GM12878 (cell line): ENCODE results near the gene LIMK1. TPM values are rescaled to one million over a fixed set of nuclear protein-coding genes. Genes with fewer than 3 reads are reported as not detected.

ENCODE experiments used
- ATAC-seq: fragments of 200-7000 bp; cut with Tn5 transposase; 3 replicates; pipeline ENCODE4 v1.9.1; 2020; ENCODE audit warnings: mild to moderate bottlenecking, moderate library complexity
- BruUV-seq: library from RNA; stranded (reverse); fragments of 400-500 nt; replicated peaks from 2 replicates; lab custom pipeline; 2021; lab: Mats Ljungman, UMichigan
- CTCF ChIA-PET: fragments of 300-600 bp; sonication (Branson Sonifier 250); formaldehyde crosslinking; extraction: SDS; loops from one replicate; lab custom pipeline; 2021; ENCODE audit warnings: inconsistent platforms; lab: Yijun Ruan, JAX
- POLR2A ChIA-PET: fragments of 350-600 bp; formaldehyde crosslinking; extraction: SDS; loops from one replicate; lab custom pipeline; 2021; ENCODE audit warnings: inconsistent platforms; lab: Charles Lee
- RAD21 ChIA-PET: fragments of 300-600 bp; sonication (Branson Sonifier 250); formaldehyde crosslinking; loops from one replicate; lab custom pipeline; 2023; ENCODE audit warnings: antibody characterized with exemption; ENCODE audit not compliant: unreplicated experiment; lab: Charles Lee
- SMC1A ChIA-PET: fragments of 300-600 bp; sonication (Branson Sonifier 250); formaldehyde crosslinking; loops from one replicate; lab custom pipeline; 2023; ENCODE audit not compliant: unreplicated experiment, uncharacterized antibody; lab: Charles Lee
- DNase-seq: peaks from one replicate; pipeline ENCODE4 v3.0.0-alpha.2; 2011; ENCODE audit warnings: low read depth, low spot score
- FAIRE-seq: peaks from 3 replicates; lab custom pipeline; 2011; peaks lifted over from hg19 to GRCh38; lab: Jason Lieb, UNC
- H2AFZ ChIP-seq: 2 replicates; pipeline ENCODE4 v1.6.0; 2011; ENCODE audit warnings: low read depth, low read length, control low read depth; ENCODE audit not compliant: control insufficient read depth
- H3K27ac ChIP-seq: 2 replicates; pipeline ENCODE4 v1.5.1; 2011; ENCODE audit warnings: control low read depth; ENCODE audit not compliant: control insufficient read depth, insufficient read depth
- H3K27me3 ChIP-seq, 2 experiments: replicated peaks in 1 of 2; 2 replicates each; pipeline versions ENCODE4 v1.6.0 to v1.6.1; 2011; ENCODE audit warnings: low read length in 1 of 2; ENCODE audit not compliant: control insufficient read depth in 2 of 2, insufficient read depth in 2 of 2
- H3K36me3 ChIP-seq, 2 experiments: 2 replicates each; pipeline ENCODE4 v1.5.1; 2011; ENCODE audit warnings: low read length in 1 of 2; ENCODE audit not compliant: control insufficient read depth in 2 of 2, insufficient read depth in 2 of 2
- H3K4me1 ChIP-seq: 2 replicates; pipeline ENCODE4 v1.6.1; 2011; ENCODE audit warnings: mild to moderate bottlenecking, low read length, moderate library complexity, mixed read lengths; ENCODE audit not compliant: control insufficient read depth, insufficient read depth
- H3K4me2 ChIP-seq: 2 replicates; pipeline ENCODE4 v1.6.0; 2011; ENCODE audit warnings: control low read depth; ENCODE audit not compliant: control insufficient read depth, insufficient read depth
- H3K4me3 ChIP-seq: fragments of 200-600 bp; sonication (generic); 2 replicates; pipeline ENCODE4 v1.5.1; 2016
- H3K79me2 ChIP-seq: 2 replicates; pipeline ENCODE4 v1.6.0; 2011; ENCODE audit warnings: low read length; ENCODE audit not compliant: control insufficient read depth, insufficient read depth
- H3K9ac ChIP-seq: 2 replicates; pipeline ENCODE4 v1.8.0; 2011; ENCODE audit warnings: low read length, control low read depth, mixed read lengths; ENCODE audit not compliant: control insufficient read depth, insufficient read depth
- H3K9me3 ChIP-seq: replicated peaks from 3 replicates; pipeline ENCODE4 v1.5.1; 2011; ENCODE audit warnings: mild to moderate bottlenecking, low read length; ENCODE audit not compliant: control insufficient read depth, insufficient read depth
- H4K20me1 ChIP-seq: 2 replicates; pipeline ENCODE4 v1.6.0; 2011; ENCODE audit not compliant: control insufficient read depth, insufficient read depth
- MXI1 ChIP-seq: fragments of 150-350 bp; IDR thresholded peaks from 2 replicates; pipeline ENCODE4 v1.6.1; 2011; ENCODE audit warnings: low read depth, mild to moderate bottlenecking, inconsistent platforms, low read length, improper control_type of control experiment
- WGBS: methylation state at CpG from one replicate; pipeline ENCODE4 v1.1.6; 2016; ENCODE audit warnings: low lambda C conversion rate; ENCODE audit not compliant: insufficient replicate concordance, insufficient coverage; ENCODE audit errors: missing lambda C conversion rate; 5-methylcytosine and 5-hydroxymethylcytosine counted together
- in situ Hi-C: fragments of 300-500 bp; cut with MboI; formaldehyde crosslinking; loops from 9 replicates; pipeline ENCODE4 v1.14.3; 2018; ENCODE audit warnings: mixed read lengths
- intact Hi-C: fragments of 100-400 bp; cut with micrococcal nuclease; formaldehyde crosslinking; loops from one replicate; pipeline ENCODE4 v1.14.2; 2022; ENCODE audit not compliant: unreplicated experiment
- polyA plus RNA-seq, 11 experiments: library from polyadenylated mRNA; depleted of rRNA in 4 of 11; unstranded in 6 of 11; stranded (reverse) in 5 of 11; fragments of >200 nt; fragmentation: Nextera tagmentation in 4 of 11; fragmentation: Illumina TruSeq in 1 of 11; extraction: Ambion mirVana in 4 of 11; extraction: Trizol in 1 of 11; gene quantifications; 1 replicate in 1 of 11; 2 replicates in 10 of 11; pipeline versions ENCODE4 v1.2.1 to v1.2.3, GENCODE V29; 2011 to 2016; ENCODE audit warnings: inconsistent platforms in 2 of 11, missing spikeins in 2 of 11, low read depth in 1 of 11
- total RNA-seq, 4 experiments: library from RNA; depleted of rRNA in 3 of 4; stranded (reverse); fragments of >200 nt in 3 of 4; fragmentation: Illumina TruSeq in 1 of 4; extraction: Trizol in 1 of 4; gene quantifications; 2 replicates each; pipeline versions ENCODE4 v1.2.1 to v1.2.3, GENCODE V29; 2013 to 2021
- TF ChIP-seq, protein P1 (sequence below): IDR thresholded peaks from 2 replicates; pipeline ENCODE4 v1.6.1; 2011; ENCODE audit warnings: low read depth, low read length, improper control_type of control experiment, borderline replicate concordance

LIMK1 gene
- total and polyA plus RNA-seq, 10 of the 15 experiments (the other 5 are each of a cell fraction or from before 2014, with no cell fraction given), result 0.71 to 59.4 (median 28.8) TPM

DNA sequence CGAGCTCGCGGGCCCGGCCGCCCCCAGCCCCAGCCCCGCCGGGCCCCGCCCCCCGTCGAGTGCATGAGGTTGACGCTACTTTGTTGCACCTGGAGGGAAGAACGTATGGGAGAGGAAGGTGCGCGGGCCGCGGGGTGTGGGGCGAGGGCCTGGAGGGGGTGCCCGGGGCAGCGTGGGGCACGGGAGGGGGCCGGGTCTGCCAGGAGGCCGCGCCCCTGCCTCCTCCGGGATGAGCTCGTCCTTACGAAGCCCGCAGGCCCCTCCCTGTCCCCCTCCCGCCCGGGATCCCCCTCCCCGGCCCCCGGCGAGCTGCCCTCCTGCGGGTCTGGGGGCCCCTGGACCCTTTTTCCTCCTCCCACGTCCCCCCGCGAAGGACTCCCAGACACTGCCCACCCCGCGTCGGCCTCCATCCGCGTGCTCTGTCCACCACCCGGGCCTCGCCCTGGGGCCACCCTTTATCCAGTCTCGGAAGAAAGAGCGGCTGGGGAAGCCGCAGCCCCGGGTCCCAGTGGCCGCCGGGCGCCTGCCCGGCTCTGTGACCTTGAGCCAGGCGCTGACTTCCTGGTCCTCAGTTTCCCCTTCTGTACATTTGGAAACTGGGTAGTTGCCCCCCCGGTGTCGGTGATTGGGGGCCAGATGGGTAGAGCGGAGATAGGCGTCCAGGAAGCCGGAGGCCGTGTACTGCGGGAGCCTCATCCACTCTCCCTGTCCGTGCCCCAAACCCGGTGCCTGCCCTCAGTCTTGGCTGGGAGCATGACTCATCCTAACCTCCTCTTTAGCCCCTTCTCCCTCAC is 521 bp downstream of the LIMK1 start:
- peak overlapping the region; percentile 84 for H3K9ac ChIP-seq
- FAIRE-seq (no peak), ATAC-seq (peak; percentile 70), DNase-seq (no peak)
- intact Hi-C loops, result loop anchor here (1.0 kb wide), 1 partner anchor 90 kb away; the partner anchor contains the start of gene EIF4H
- H3K36me3 ChIP-seq, result peaks cover 0 to 8% of the 10 kb centered on the region in 2 experiments; a peak in 1 of 4 replicates
- TF ChIP-seq, protein P1, sequence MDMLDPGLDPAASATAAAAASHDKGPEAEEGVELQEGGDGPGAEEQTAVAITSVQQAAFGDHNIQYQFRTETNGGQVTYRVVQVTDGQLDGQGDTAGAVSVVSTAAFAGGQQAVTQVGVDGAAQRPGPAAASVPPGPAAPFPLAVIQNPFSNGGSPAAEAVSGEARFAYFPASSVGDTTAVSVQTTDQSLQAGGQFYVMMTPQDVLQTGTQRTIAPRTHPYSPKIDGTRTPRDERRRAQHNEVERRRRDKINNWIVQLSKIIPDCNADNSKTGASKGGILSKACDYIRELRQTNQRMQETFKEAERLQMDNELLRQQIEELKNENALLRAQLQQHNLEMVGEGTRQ, result no peak
- 0 out of 2 replicates have a peak, but pooled peaks have one; percentile 26 for TF ChIP-seq MXI1
- in situ Hi-C loops, result loop anchor here (10.0 kb wide), 1 partner anchor 91 kb away; the partner anchor contains the start of gene EIF4H
- ChIA-PET SMC1A (interaction anchor here (0.6 to 2.6 kb wide), 3 partner anchors 10 to 16 kb away, joined by 3 to 10 read pairs (median 3); no protein-coding TSS in a partner anchor), POLR2A (interaction anchor here (0.7 to 2.3 kb wide), 5 partner anchors 8 to 186 kb away, joined by 3 to 18 read pairs (median 4); no protein-coding TSS in a partner anchor), CTCF (interaction anchor here (0.8 to 1.1 kb wide), 2 partner anchors 10 to 16 kb away, joined by 3 to 4 read pairs; no protein-coding TSS in a partner anchor), RAD21 (interaction anchor here (1.4 to 1.9 kb wide), 3 partner anchors 16 to 317 kb away, joined by 4 to 12 read pairs (median 5); no protein-coding TSS in a partner anchor)
- no peaks in the 10 kb centered on the region for H3K9me3 ChIP-seq
- H3K4me1 ChIP-seq, result peaks cover 13% of the 10 kb centered on the region
- H3K4me2 ChIP-seq, result peak overlapping the region; percentile 98
- no peaks in the 10 kb centered on the region for H4K20me1 ChIP-seq
- peak overlapping the region; percentile 33 for H2AFZ ChIP-seq
- H3K79me2 ChIP-seq, result peaks cover 5% of the 10 kb centered on the region; the same call in 1 of the 2 replicates
- BruUV-seq, result no TSS peak
- H3K27ac ChIP-seq, result peak overlapping the region; percentile 63
- WGBS, result 2% methylated on average over 20 of the region's 61 CpGs
- peak overlapping the region; percentile 94 for H3K4me3 ChIP-seq
- H3K27me3 ChIP-seq, result no peaks in the 10 kb centered on the region
